NOMO-1 treated with DMSO at 0.1 percent for 48 hours (cell line): ENCODE measurements around the gene OR4Q2.
"Not testable (repeated sequence)": the region's sequence is repeated elsewhere in the genome, so short reads cannot be mapped to it uniquely, and the experiment has no call there.

Experiments
- DNase-seq: peaks from one replicate; lab custom pipeline; 2025; ENCODE audit not compliant: unreplicated experiment; lab: John Stamatoyannopoulos, UW

Gene OR4Q2

DNA sequence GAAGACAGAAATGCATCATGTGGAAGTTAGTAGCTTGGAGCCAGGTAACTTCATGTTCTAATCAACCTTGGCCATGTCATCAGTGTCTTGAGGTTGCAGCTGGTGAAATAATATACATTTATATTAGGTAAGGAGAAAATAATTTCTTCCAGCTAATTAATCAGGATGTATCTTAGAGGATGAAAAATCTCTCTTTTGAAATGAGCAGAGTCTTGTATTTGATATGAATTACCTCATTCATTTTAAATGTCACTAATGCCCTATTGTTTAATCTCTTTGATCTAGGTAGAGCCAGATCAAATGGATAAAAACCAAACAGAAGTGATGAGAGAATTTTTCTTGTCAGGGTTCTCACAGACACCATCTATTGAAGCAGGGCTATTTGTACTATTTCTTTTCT, at the start of gene OR4Q2:
OR4Q2 (plus strand) TSS at position 301 of the 400 bp plus-strand sequence.
- DNase-seq, result no peak

DNA sequence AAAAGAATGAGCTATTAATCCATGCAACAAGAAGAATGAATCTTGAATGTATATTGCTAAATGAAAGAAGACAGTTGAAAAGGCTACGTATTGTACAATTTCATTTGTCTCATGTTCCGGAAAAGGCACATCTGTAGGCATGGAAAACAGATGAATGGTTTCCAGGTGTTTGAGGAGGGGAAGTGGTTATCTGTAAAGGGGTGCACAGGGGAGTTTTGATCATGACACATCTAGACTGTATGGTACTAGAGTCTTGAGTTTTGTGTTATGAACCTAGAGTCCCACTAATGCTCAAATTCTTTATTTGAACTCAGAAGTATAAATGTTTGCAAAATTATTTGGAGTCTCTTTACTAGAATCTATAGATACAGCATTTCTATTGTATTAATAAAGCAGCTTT, 32.2 kb upstream of the OR4Q2 start:
- not testable (repeated sequence) for DNase-seq

DNA sequence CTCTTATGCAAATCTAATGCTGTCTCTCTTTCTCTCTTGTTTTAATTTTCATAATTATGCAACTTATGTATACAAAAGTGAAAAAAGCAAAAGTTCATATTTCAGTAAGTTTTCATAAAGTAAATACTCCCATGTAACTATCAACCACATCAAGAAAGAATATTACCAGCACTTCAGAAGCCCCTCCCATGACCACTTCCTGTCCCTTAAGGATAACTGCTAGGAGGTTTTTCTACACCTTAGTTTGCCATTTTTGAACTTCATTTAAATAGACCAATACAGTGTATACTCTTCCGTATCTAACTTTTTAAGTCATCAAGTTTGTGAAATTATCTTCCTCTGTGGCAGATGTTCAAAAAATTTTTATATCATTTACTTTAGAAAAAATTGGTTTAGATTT, 27.1 kb upstream of the OR4Q2 start:
- DNase-seq, result no peak

DNA sequence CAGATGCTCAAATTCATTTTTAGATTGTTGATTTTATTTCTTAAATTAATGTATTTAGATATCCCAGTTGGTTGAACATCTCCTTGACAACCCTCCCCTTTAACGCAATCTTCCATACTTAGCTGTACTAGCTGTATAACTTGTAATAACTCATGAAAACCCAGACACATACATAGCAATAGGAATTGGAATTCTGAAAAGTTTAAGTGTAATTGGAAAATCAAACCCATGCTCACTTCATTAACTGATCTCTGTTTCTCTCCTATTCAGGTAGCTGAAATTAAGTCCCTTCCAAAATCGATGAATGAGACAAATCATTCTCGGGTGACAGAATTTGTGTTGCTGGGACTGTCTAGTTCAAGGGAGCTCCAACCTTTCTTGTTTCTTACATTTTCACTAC, 26.7 kb upstream of the OR4Q2 start, which contains the start of gene OR4K15:
OR4K15 (plus strand) TSS at position 301 of the 400 bp plus-strand sequence; CDS start at position 301, 0 bp downstream.
- no peak for DNase-seq

DNA sequence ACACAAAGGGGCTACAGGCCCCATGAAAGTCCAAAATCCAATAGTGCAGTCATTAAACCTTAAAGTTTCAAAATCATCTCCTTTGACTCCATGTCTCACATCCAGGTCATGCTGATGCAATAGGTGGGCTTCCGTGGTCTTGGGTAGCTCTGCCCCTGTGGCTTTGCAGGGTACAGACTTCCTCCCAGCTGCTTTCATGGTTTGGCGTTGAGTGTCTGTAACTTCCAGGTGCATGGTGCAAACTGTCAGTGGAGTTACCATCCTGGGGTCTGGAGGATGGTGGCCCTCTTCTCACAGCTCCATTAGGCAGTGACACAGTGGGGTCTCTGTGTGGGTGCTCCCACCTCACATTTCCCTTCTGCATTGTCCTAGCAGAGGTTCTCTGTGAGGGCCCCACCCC, 8.5 kb upstream of the OR4Q2 start:
- no peak for DNase-seq

DNA sequence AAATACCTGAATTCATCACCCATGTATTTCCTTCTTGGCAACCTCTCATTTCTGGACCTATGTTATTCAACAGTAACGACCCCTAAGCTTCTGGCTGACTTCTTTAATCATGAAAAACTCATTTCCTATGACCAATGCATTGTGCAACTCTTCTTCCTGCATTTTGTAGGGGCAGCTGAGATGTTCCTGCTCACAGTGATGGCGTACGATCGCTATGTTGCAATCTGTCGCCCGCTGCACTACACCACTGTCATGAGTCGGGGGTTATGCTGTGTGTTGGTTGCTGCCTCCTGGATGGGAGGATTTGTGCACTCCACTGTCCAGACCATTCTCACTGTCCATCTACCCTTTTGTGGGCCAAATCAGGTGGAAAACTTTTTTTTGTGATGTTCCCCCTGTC, 356 bp downstream of the OR4Q2 start:
- peak; percentile 89 for DNase-seq

DNA sequence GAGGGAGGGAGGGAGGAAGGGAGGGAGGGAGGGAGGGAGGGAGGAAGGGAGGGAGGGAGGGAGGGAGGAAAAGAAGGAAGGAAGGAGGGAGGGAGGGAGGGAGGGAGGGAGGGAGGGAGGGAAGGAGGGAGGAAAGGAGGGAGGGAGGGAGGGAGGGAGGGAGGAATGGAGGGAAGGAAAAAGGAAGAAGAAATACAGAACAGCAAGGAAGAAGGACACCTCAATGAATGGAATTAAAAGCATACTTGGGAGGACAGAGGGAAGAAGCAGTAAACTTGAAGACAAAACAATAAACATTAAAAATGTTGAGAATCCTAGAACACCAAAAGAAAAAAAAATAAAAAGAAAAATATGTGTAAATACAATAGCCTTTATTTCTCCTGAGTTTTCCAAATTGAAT, 6.2 kb downstream of the OR4Q2 start:
- no peak for DNase-seq

DNA sequence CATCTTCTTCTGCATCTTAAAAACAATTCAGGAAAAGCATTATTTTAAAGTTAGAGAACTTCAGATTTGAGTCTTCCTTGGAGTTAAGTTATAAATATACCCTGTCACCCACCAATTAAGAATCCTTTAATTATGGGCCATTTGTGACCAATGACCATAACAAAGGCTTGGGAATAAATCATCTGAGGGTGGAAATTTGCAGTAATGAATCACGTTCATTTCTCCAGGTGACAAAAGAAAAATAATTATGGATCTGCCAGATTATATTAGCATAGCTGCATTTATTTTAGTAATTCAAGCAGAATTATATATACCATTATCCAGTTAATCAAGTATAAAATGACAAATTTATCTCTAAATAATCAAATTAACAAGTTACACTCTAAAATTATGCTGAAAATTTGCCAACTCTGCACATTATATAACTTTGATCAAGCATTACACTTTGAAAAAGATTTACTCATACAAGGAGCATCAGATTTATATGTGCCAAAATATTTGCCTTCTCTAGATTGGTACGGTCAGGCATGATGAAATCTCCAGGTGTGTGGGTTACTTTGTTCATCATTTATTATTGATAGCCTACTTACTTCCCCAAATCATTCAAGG, 17.4 kb downstream of the OR4Q2 start, which contains the start of gene OR4K14:
OR4K14 (minus strand) TSS at position 51 of the 609 bp plus-strand sequence. CDS start 4,114 bp downstream, outside the sequence.
- no peak for DNase-seq

DNA sequence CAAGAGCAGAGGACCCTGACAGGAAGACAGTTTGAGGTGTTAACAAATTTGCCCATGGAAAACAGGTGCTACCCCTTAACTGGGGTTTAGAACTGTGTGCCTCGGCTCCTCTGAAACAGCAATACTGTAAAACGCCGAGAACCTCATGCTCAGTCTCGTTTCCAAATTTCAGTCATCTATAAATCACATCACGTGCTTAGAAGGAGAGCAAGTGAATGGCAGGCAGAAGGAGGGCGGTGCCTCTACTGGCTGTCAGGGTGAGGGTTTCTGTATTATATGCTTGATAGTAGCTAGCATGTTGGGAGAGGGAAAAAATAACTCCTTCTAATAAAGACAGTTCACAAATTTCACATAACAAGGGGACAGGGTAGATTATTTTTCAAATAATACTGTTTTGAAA, 29.1 kb downstream of the OR4Q2 start:
- no peak for DNase-seq

DNA sequence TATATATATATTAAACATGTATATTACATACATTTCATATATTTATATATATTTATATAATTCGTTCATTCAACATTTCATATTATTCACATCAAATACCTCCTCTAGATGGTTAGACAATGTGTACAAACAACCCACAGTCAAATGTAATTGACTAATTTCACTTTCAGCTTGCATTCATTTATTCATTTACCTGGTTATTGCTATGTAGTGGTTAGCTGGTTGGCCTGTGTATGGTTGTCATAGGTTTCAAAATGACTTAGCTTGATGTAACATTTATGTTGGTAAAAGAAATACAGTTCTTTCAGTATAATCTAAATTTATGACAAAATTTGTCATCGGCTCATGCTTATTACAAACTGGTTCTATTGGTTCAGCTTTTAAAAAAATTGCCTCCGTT, 33.5 kb downstream of the OR4Q2 start:
- no peak for DNase-seq

DNA sequence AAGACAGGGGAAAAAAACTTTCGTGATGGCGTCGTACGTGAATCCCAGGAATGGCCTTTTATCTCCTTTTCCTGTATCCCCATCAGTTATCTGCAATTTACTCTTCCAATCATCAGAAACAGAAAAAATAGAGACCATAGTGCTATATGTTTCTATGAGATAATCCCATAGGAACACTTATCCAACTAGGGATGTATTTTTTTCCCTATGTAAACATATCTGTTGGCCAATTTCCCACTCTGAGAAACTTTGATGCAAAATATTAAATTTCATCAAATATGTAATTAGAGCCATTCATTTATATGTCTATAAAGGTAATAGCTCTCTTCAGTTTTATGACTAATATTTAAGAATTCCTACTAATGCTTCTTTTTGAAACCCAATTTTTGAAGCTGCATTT, 34.0 kb downstream of the OR4Q2 start, which contains the start of gene OR4K13:
OR4K13 (minus strand) TSS at position 101 of the 400 bp plus-strand sequence. CDS start 1,280 bp downstream, outside the sequence.
- DNase-seq, result no peak

DNA sequence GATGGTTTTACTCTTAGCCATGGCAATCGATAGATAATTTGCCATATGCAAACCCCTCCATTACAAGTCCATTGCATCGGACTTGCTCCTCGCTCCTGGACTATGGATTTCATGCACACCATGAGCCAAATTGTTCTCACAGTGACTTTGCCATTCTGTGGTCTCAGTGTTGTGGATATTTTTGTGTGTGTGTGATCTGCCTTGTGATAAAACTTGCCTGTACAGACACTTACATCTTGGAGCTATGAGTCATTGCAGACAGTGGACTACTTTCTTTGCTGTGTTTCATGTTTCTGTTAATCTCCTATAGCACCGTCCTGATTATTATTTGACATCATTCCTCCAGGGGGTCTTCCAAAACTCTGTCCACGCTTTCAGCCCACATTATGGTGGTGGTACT, 42.3 kb downstream of the OR4Q2 start:
- DNase-seq, result no peak

DNA sequence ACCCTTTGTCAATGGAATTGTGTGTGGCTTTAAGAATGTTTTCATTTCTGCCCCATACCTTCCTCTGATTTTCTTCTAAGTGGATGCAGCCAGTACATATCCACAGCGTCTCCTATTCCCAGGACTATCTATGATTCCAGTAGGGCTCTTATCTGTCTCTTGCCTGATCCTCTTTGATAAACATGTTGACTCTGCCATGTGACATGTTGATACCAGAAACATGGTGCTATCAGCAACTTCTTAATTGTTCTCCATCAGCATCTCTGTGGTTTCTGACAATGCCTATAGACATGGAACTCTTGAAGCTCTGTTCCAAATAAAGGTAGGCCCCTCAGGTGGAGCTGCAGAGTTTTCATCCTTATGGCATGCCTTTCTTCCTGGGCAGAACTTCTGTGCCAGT, 46.2 kb downstream of the OR4Q2 start:
- DNase-seq, result no peak
